Measurements from ENCODE around the gene FCRLB. TPM values are rescaled to one million over a fixed set of nuclear protein-coding genes. Genes with fewer than 3 reads are reported as not detected.

The FCRLB gene
- total and polyA plus RNA-seq, 2 of the 13 experiments (the other 11 are each of a cell fraction or from before 2014, with no cell fraction given): 0.08 to 0.11 TPM

- peak; percentile 71; the same call in 1 of the 2 replicates for TF ChIP-seq ZNF414 (CRISPR knock-in tag; IDR thresholded peaks at IDR 0.05)
- TF ChIP-seq HNF4A (CRISPR knock-in tag; IDR thresholded peaks at IDR 0.05): peak; percentile 24; the same call in 1 of the 2 replicates
- no peak for TF ChIP-seq ONECUT2 (CRISPR knock-in tag; IDR thresholded peaks at IDR 0.05)
- TF ChIP-seq BRCA1 (CRISPR knock-in tag; IDR thresholded peaks at IDR 0.05): no peak; the same call in 1 of the 2 replicates
- TF ChIP-seq TCF7L2 (IDR thresholded peaks at IDR 0.05; ENCODE audit: low read depth, low read length): no peak
- TF ChIP-seq RAD21 (CRISPR knock-in tag; IDR thresholded peaks at IDR 0.05): peak; percentile 18; the same call in 1 of the 2 replicates
- no peak for TF ChIP-seq RFX5 (IDR thresholded peaks at IDR 0.05; ENCODE audit: low read depth, low read length)
- no peak for TF ChIP-seq LRRFIP1 (CRISPR knock-in tag; conservative IDR thresholded peaks at IDR 0.05)
- TF ChIP-seq ZNF34 (CRISPR knock-in tag; IDR thresholded peaks at IDR 0.05; ENCODE audit: borderline replicate concordance): 0 out of 2 replicates have a peak, but pooled peaks have one; percentile 60
- TF ChIP-seq CAMTA2 (CRISPR knock-in tag; IDR thresholded peaks at IDR 0.05; ENCODE audit: borderline replicate concordance): 0 out of 2 replicates have a peak, but pooled peaks have one; percentile 67
- peak; percentile 60; the same call in 1 of the 2 replicates for TF ChIP-seq MIER3 (CRISPR knock-in tag; IDR thresholded peaks at IDR 0.05; ENCODE audit: borderline replicate concordance)
- peak; percentile 22; the same call in 1 of the 2 replicates for TF ChIP-seq ZHX1 (CRISPR knock-in tag; IDR thresholded peaks at IDR 0.05; ENCODE audit: low read depth)
- TF ChIP-seq GZF1 (CRISPR knock-in tag; IDR thresholded peaks at IDR 0.05): peak; percentile 83; the same call in 1 of the 2 replicates
- 0 out of 2 replicates have a peak, but pooled peaks have one; percentile 21 for TF ChIP-seq ATF2 (CRISPR knock-in tag; IDR thresholded peaks at IDR 0.05)
- TF ChIP-seq SAP130 (CRISPR knock-in tag; IDR thresholded peaks at IDR 0.05; ENCODE audit: low read depth): peak; percentile 75
- peak; percentile 96 for TF ChIP-seq ZFY (CRISPR knock-in tag; IDR thresholded peaks at IDR 0.05)
- TF ChIP-seq ZFP90 (CRISPR knock-in tag; IDR thresholded peaks at IDR 0.05; ENCODE audit: borderline replicate concordance): peak; percentile 42; the same call in 1 of the 2 replicates
- TF ChIP-seq ISX (CRISPR knock-in tag; conservative IDR thresholded peaks at IDR 0.05): no peak
- peak; percentile 10; the same call in 1 of the 2 replicates for TF ChIP-seq SOX5 (CRISPR knock-in tag; IDR thresholded peaks at IDR 0.05; ENCODE audit: borderline replicate concordance)
- TF ChIP-seq RFX1 (IDR thresholded peaks at IDR 0.05): no peak
- peak; percentile 81; the same call in 1 of the 2 replicates for TF ChIP-seq ZSCAN29 (CRISPR knock-in tag; conservative IDR thresholded peaks at IDR 0.05)
- 0 out of 2 replicates have a peak, but pooled peaks have one; percentile 55 for TF ChIP-seq CENPT (CRISPR knock-in tag; IDR thresholded peaks at IDR 0.05; ENCODE audit: low read depth)
Measured at GRCh38 chr1:161749509-161750407, 28.4 kb downstream of the FCRLB start, which contains the start of gene DUSP12 (continued).

Measured in HepG2 (cell line).